HG03432 (cell line): Measurements from ENCODE around the gene NQO2.
"Not testable (repeated sequence)": the region's sequence is repeated elsewhere in the genome, so short reads cannot be mapped to it uniquely, and the experiment has no call there.

Experiments used
- ATAC-seq: cut with Tn5 transposase; IDR thresholded peaks from one replicate; pipeline ENCODE4 v1.9.1; 2021; ENCODE audit warnings: mild to moderate bottlenecking, moderate library complexity; ENCODE audit not compliant: unreplicated experiment

The NQO2 gene

GRCh38 chr6:2969549-2969948 is 30.1 kb upstream of the NQO2 start:
- ATAC-seq, result no peak

- no peak for ATAC-seq
Measured at GRCh38 chr6:2970034-2970685, 29.5 kb upstream of the NQO2 start.

DNA sequence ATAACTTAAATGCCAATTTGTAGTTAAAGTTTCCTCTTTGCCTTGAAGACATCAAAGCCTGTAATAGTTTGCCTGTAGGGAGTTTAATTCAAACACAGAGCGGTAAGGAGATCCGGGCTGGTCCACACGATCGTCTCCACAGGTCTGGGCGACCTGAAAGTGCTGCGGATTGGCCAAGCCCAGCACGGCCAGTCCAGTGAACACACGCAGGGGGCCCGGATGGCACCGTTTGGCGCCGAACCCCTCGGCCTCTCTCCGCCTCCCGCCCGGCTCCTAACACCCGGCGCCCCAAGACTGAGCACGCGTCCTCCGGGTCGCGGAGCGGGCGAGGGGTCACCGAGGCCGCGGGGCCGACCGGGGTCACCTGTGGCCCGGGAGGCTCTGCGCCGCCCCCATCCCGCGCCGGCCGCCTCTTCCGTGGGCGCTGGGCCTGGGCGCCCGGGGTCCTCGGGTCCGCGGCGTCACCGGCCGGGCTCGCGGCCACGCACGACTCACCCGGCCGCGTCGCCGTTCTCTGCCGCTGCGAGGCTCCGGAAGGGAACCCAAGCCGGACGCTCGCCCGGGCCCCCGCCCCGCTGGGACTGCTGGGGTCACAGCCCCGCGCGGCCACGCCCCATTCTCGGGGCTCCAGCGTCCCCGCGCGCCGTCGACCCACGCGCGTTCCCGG is 28.8 kb upstream of the NQO2 start:
- ATAC-seq, result no peak

DNA sequence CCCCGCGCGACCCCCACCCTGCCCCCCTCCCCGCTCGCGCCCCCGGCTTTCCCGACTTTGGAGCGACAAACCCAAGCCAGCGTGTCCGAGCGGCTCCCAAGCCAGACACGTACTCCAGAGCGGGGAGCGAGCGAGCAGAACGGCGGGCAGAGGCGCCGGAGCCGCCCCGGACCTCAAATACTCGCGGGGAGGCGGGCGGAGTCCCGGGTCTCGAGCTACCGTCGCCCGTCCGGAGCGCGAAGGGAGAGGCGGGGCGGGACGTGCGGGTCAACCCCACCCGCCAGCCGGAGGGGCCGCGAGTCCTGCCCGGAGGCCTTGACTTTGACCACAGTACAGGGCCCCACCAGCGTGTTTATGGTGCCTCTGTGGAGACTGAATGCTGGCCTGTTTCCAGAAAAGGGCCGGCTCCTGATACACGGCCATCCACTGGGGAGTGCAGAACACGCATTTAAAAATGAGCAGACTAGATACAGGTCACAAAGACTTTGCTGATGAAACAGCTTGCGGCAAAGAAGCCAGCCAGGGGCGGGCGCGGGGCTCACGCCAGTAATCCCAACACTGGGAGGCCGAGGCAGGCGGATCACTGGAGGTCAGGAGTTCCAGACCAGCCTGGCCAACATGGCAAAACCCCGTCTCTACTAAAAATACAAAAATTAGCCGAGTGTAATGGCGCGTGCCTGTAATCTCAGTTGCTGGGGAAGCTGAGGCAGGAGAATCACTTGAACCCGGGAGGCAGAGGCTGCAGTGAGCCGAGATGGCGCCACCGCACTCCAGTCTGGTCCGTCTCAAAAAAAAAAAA is 28.1 kb upstream of the NQO2 start, which contains the start of gene SERPINB6:
Gene SERPINB6 (minus strand): TSS at position 148 of the 799 bp plus-strand sequence. CDS start 12,235 bp downstream, outside the sequence.
- ATAC-seq, result no peak

DNA sequence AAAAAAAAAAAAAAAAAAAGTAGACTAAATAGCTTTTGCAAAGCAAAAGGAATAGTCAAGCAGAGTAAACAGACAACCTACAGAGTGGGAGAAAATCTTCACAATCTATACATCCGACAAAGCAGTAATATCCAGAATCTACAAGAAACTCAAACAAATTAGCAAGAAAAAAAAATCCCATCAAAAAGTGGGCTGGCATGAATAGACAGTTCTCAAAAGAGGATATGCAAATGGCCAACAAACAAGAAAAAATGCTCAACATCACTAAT is 27.5 kb upstream of the NQO2 start:
- not testable (repeated sequence) for ATAC-seq

DNA sequence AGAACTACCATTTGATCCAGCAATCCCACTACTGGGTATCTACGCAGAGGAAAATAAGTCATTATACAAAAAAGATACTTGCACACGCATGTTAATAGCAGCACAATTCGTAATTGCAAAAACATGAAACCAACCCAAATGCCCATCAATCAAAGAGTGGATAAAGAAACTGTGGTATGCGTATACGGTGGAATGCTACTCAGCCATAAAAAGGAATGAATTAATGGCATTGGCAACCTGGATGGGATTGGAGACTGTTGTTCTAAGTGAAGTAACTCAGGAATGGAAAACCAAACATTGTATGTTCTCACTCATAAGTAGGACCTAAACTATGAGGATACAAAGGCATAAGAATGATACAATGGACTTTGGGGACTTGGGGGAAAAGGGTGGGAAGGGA is 27.0 kb upstream of the NQO2 start:
- ATAC-seq, result not testable (repeated sequence)

DNA sequence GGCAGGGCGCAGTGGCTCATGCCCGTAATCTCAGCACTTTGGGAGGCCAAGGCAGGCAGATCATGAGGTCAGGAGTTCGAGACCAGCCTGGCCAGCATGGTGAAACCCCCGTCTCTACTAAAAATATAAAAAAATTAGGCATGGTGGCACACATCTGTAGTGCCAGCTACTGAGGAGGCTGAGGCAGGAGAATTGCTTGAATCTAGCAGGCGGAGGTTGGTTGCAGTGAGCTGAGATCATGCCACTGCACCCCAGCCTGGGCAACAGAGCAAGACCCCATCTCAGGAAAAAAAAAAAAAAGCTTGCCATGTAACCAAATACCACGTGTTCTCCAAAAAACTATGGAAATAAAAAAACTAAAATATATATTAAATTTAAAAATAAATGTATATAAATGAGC is 26.5 kb upstream of the NQO2 start:
- not testable (repeated sequence) for ATAC-seq

DNA sequence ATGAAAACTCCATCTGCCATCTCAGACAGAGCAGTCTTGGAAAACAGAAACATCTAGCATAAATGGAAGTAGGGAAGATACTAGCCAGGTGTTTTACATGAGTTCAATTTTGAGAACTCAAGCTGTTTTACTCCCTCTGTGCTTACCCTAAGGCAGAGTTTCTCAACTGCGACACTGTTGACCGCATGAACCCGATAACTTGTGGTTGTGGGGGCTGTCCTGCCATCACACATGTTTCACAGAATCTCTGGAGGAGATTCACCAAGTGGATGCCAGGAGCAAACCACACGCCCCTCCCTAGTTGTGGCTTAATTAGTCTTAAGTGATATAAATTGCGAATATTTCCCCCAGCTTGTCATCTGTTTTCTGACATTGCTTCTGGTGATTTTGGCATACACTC is 26.0 kb upstream of the NQO2 start:
- ATAC-seq, result no peak

- ATAC-seq, result no peak
Measured at GRCh38 chr6:2976060-2976459, 23.6 kb upstream of the NQO2 start.

GRCh38 chr6:2976571-2977085 is 23.1 kb upstream of the NQO2 start:
- ATAC-seq, result no peak

DNA sequence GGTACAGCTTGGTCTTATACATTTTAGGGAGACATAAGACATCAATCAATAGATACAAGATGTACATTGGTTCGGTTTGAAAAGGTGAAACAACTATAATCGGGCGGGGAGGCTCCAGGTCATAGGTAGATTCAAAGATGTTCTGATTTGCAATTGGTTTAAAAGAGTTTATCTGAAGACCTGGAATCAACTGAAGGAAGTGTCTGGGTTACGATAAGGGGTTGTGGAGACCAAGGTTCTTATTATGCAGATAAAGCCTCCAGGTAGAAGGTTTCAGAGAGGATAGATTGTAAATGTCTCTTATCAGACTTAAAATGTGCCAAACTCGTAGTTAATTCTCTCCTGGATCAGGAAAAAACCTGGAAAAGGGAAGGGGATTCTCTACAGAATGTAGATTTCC is 22.4 kb upstream of the NQO2 start:
- no peak for ATAC-seq

DNA sequence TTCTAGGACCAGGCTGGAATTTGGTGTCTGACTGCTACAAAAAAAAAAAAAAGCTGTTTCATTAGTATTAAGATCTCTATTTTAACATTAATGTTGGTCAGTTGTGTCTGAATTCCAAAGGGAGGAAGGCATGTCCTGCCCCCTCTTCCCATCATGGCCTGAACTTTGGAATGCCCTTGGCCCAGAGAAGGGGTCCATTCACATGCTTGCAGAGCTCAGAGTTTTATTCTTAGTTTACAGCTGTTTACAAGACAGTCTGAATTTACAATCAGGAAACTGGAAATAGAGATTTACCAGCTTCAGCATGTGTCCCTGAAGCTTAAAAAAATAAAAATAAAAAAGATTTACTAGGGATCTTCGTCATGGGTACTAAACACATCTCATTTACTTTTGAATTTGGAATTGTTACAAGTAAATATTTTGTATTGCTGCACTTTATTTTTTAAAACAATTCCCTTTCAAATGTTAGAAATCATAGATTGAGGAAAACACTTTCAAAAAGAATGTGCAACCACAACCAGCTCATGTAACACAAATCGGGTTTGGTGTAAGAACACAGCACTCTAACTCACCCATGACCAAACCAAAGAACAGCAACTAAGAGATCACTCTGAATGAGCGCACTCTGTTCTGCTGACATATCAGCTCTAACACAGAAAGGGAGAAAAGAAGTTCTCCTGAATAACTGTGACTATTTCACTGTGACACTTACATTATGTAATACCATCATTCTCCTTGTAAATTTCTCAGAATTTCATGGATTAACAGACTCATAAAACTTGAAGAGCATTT is 21.7 kb upstream of the NQO2 start:
- ATAC-seq, result no peak

DNA sequence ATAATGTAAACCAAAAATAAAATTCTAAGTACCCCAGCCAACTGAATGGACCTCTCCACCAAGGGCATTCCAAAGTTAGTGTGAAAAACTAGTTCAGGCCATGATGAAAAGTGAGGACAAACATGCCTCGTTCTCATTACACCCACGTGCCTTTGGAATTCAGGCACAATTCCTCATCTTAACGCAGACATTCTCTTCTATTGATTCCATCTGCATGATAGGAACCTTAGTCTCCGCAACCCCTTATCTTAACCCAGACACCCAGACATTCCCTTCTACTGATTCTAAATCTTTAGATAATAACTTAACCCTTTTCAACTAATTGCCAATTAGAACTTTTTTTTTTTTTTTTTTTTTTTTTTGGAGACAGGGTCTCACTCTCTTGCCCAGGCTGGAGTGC is 20.8 kb upstream of the NQO2 start:
- no peak for ATAC-seq

GRCh38 chr6:2979819-2980464 is 19.8 kb upstream of the NQO2 start:
- no peak for ATAC-seq

- no peak for ATAC-seq
Measured at GRCh38 chr6:2980465-2980855, 19.2 kb upstream of the NQO2 start.

DNA sequence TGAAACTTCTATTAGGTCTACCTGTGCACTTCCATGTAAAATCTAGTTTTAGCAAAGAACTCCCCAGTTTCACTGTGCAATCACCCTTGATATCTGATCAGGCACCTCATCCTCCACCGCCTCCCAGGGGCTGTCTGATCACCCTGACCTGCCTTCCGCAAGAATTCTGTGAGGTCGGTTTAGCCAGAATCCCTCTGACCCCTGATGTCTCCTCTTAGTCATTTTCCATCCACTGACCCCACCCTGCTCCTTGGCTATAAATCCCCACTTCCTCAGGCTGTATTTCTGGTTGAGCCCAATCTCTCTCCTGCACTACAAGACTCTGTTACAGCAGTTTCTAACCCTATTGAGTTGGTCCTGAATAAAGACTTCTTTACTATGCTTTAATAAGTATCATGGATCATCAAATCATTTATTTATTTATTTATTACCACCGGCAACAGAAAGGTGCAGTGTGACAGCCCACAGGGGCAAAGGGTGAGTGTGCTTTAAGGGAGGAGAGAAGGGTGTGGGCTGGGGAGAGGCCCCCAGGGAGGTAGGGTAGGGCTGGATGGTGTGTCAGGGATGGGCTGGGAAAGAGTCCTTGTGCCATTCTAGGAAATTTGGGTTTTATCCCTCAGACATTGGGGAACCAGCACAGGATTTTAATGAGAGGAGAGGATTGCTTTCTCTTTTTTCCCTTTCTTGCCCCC is 17.1 kb upstream of the NQO2 start:
- no peak for ATAC-seq

DNA sequence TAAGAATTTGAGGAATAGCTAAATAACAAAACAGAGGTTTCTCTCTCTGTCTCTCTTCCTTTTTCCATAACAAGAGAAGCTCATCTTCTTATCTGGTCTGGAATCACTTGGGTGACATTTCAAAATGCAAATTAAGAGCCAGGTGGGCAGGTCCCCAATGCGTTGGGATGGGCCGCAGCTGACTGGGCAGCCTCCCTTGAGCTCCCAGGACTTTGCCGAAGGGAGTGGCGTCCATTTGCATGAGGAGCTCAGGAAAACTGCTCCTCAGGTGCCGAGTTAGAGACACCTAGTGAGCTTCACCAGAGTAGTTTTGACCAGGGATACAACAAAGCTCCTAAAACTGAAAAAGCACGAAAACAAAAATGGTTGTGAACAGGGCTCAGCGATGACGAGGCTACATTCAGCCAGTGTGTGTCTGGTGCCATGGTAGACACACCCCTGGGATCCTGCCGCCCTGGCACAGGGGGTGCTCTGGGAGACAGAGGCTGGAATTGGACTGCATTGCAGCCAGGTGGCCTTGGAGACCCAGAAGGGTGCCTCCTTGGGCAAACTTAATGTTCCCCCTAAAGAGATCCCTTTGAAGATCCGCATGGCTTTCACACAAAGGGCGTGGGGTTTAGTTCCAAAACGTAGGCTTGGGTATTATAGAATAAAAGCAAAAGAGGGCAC is 14.8 kb upstream of the NQO2 start:
- no peak for ATAC-seq

DNA sequence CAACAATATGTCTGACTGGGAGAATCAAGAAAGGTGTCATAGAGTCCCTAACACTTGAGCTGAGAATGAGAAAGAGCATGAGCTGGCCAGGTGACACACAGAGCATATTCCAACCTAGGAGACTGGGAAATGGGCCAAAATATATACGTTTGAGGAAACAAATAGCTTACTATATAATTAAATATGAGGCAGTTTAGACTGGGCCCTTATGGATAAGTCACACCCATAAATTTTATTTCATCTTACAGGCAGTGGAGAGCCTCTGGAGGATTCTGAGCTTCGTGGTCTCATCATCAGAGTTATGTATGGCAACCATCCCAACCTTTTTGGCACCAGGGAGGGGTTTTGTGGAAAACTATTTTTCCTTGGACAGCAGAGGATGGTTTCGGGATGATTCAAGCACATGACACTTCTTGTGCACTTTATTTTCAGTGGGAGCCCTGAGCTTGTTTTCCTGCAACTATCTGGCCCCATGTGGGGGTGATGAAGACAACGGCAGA is 12.9 kb upstream of the NQO2 start:
- ATAC-seq, result no peak

GRCh38 chr6:2988094-2988425 is 11.6 kb upstream of the NQO2 start:
- ATAC-seq, result no peak
